RWPE2 (cell line): ENCODE data around the gene MLLT6.
A peak's percentile ranks its signal among the peaks of the same experiment; 100 is the strongest.

Experiments
- ATAC-seq: fragments of 200-7000 bp; cut with Tn5 transposase; 3 replicates; pipeline ENCODE4 v1.9.1; 2021; ENCODE audit warnings: low read depth
- DNase-seq: peaks from one replicate; pipeline ENCODE4 v3.0.0-alpha.2; 2020; ENCODE audit warnings: low spot score
- H3K27ac ChIP-seq: fragments of 450-650 bp; 2 replicates; pipeline ENCODE4 v1.5.1; 2017; ENCODE audit warnings: mild to moderate bottlenecking; ENCODE audit not compliant: poor library complexity, severe bottlenecking
- H3K27me3 ChIP-seq: fragments of 250-450 bp; sonication (Bioruptor Pico); 2 replicates; pipeline ENCODE4 v1.5.1; 2021; ENCODE audit warnings: mild to moderate bottlenecking, moderate library complexity; ENCODE audit not compliant: insufficient read depth, poor library complexity, severe bottlenecking
- H3K36me3 ChIP-seq: fragments of 250-450 bp; sonication (Bioruptor Pico); 2 replicates; pipeline ENCODE4 v1.5.1; 2020; ENCODE audit warnings: low read depth, mild to moderate bottlenecking, moderate library complexity
- H3K4me1 ChIP-seq: fragments of 250-450 bp; sonication (Bioruptor Pico); 2 replicates; pipeline ENCODE4 v1.5.1; 2021; ENCODE audit warnings: mild to moderate bottlenecking, moderate library complexity; ENCODE audit not compliant: insufficient read depth, poor library complexity, severe bottlenecking
- H3K4me3 ChIP-seq: fragments of 250-450 bp; sonication (Bioruptor Pico); 2 replicates; pipeline ENCODE4 v1.5.1; 2021; ENCODE audit warnings: mild to moderate bottlenecking, moderate library complexity; ENCODE audit not compliant: severe bottlenecking
- H3K9me3 ChIP-seq: fragments of 250-450 bp; sonication (Bioruptor Pico); 2 replicates; pipeline ENCODE4 v1.5.1; 2021; ENCODE audit warnings: mild to moderate bottlenecking, moderate library complexity; ENCODE audit not compliant: severe bottlenecking
- CTCF ChIP-seq: fragments of 450-650 bp; IDR thresholded peaks from one replicate; pipeline ENCODE4 v1.5.1; 2017; ENCODE audit warnings: mild to moderate bottlenecking, moderate library complexity; ENCODE audit not compliant: poor library complexity, severe bottlenecking

MLLT6 gene

GRCh38 chr17:38705523-38705802 is 390 bp downstream of the MLLT6 start:
- Histone ChIP-seq H3K36me3 (peaks cover 22% of the 10 kb centered on the region), H3K4me1 (no peaks in the 10 kb centered on the region), H3K27ac (peak overlapping the region; percentile 78), H3K9me3 (no peaks in the 10 kb centered on the region), H3K27me3 (no peaks in the 10 kb centered on the region), H3K4me3 (peak overlapping the region; percentile 54)
- DNase-seq (no peak), ATAC-seq (no peak)
- no peak for TF ChIP-seq CTCF

GRCh38 chr17:38705803-38706504 is 881 bp downstream of the MLLT6 start:
- Histone ChIP-seq H3K4me1 (no peaks in the 10 kb centered on the region), H3K9me3 (no peaks in the 10 kb centered on the region), H3K4me3 (peak overlapping the region; percentile 54), H3K27me3 (no peaks in the 10 kb centered on the region), H3K27ac (peak overlapping the region; percentile 78), H3K36me3 (peaks cover 22% of the 10 kb centered on the region)
- ATAC-seq (peak; percentile 18; the same call in 2 of the 3 replicates), DNase-seq (no peak)
- TF ChIP-seq CTCF: no peak

GRCh38 chr17:38706505-38707216 is 1.6 kb downstream of the MLLT6 start:
- Histone ChIP-seq H3K4me1 (no peaks in the 10 kb centered on the region), H3K27me3 (no peaks in the 10 kb centered on the region)

GRCh38 chr17:38707678-38708351 is 2.7 kb downstream of the MLLT6 start:
- no peaks in the 10 kb centered on the region for H3K9me3 ChIP-seq
- no peak overlapping the region for H3K4me3 ChIP-seq
- H3K36me3 ChIP-seq: peaks cover 29% of the 10 kb centered on the region
- no peak for DNase-seq
- no peak for TF ChIP-seq CTCF
- H3K4me1 ChIP-seq: no peaks in the 10 kb centered on the region
- ATAC-seq: no peak
- H3K27me3 ChIP-seq: no peaks in the 10 kb centered on the region
- no peak overlapping the region for H3K27ac ChIP-seq

More at GRCh38 chr17:38706505-38707216, 1.6 kb downstream of the MLLT6 start:
- no peak for DNase-seq
- no peaks in the 10 kb centered on the region for H3K9me3 ChIP-seq
- no peak for TF ChIP-seq CTCF
- no peak for ATAC-seq
- H3K36me3 ChIP-seq: peaks cover 22% of the 10 kb centered on the region
- H3K27ac ChIP-seq: peak overlapping the region; percentile 78
- peak overlapping the region; percentile 54 for H3K4me3 ChIP-seq
